ENCODE results near the gene HSF2BP.

HSF2BP gene

DNA sequence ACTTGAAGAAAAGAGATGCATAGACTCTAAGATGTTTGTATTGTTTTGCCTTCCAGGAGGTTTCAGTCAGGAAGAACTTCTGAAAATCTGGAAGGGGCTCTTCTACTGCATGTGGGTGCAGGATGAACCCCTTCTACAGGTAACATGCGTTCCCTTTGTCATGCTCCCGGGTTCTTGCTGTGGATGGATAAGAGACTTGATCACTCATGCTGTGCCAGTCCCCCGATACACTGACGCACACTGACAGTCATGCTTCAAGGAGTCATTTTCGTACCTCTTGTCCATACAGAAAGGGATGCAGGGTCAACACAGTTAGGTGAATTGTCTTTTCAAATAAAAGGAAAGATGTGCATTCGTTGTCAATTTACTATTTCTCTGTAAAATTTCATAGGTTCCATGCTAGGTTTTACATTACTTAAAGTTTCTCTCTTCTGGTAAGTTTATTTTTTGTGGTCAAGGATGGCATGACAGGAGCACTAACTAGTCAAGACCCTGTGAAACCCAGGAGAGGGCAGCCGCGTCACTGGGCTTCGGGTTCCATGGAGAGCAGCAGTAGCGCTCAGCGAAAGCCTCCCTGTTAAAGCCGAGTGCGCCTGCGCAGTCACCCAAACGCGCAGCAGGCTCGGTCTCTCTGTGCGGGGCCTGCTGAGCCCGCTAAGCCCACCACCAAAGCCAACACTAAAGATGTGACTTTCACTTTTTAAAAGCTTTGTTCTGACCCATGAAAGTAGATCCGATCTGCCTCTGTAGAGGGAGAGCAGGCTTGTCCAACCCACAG, 10.7 kb upstream of the HSF2BP start:
- no peak for DNase-seq (ENCODE audit: low read depth)
- TF ChIP-seq, protein P1, sequence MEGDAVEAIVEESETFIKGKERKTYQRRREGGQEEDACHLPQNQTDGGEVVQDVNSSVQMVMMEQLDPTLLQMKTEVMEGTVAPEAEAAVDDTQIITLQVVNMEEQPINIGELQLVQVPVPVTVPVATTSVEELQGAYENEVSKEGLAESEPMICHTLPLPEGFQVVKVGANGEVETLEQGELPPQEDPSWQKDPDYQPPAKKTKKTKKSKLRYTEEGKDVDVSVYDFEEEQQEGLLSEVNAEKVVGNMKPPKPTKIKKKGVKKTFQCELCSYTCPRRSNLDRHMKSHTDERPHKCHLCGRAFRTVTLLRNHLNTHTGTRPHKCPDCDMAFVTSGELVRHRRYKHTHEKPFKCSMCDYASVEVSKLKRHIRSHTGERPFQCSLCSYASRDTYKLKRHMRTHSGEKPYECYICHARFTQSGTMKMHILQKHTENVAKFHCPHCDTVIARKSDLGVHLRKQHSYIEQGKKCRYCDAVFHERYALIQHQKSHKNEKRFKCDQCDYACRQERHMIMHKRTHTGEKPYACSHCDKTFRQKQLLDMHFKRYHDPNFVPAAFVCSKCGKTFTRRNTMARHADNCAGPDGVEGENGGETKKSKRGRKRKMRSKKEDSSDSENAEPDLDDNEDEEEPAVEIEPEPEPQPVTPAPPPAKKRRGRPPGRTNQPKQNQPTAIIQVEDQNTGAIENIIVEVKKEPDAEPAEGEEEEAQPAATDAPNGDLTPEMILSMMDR (IDR thresholded peaks at IDR 0.05; ENCODE audit: control insufficient read depth, extremely low read depth, insufficient read depth), result no peak
- no peak overlapping the region for H3K4me3 ChIP-seq (ENCODE audit: low read depth, low read length)

DNA sequence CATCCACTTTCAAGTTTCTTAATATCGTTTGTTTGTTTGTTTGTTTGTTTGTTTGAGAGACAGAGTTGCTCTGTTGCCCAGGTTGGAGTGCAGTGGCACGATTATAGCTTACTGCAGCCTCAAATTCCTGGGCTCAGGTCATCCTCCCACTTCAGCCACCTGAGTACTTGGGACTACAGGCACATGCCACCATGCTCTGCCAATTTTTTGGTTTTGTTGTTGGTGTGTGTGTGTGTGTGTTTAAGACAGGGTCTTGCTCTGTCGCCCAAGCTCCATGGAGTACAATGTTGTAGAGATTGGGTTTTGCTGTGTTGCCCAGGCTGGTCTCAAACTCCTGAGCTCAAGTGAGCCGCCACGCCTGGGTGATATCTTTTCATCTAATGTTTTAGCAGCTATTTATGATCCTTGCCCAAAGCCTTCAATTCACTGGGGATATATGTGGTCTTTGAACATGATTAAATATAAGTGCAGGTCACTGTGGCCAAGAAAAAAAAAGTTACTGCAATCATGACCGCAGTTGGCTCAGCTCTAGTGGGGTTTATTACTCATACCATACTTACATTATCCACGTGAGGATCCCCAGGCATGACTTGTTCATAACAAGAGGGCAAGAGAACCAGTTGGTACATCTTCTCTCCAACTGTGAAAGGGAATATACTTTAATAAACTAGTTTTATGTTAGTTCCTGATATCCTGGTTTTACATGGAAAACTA, 8.1 kb upstream of the HSF2BP start:
- DNase-seq (ENCODE audit: low read depth), result no peak
- TF ChIP-seq, protein P1 (IDR thresholded peaks at IDR 0.05; ENCODE audit: control insufficient read depth, extremely low read depth, insufficient read depth), result no peak

DNA sequence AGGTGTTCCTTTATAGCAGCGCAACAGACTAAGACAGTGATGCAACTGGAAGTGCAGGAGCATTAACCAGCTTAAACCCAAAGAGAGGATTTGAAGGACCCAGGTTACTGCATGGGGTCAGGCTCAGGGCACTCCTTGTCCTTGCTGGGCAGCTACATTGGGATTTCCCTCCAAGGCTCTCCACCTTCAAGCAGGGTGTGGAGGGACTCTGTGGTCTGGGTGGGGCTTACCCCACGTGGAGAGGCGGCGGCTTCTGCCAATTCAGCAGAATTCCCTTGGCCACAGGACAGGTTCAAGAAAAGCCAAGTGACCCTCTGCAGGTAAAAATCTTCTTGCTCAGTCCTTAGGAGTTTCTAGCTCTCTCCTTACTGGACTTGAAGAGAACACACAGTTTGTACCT, 6.6 kb upstream of the HSF2BP start:
- no peak for DNase-seq (ENCODE audit: low read depth)
- no peak overlapping the region for H3K4me3 ChIP-seq (ENCODE audit: low read depth, low read length)
- TF ChIP-seq, protein P1 (IDR thresholded peaks at IDR 0.05; ENCODE audit: control insufficient read depth, extremely low read depth, insufficient read depth), result no peak

More for the DNA sequence above, 8.1 kb upstream of the HSF2BP start:
- H3K4me3 ChIP-seq (ENCODE audit: low read depth, low read length), result no peak overlapping the region

DNA sequence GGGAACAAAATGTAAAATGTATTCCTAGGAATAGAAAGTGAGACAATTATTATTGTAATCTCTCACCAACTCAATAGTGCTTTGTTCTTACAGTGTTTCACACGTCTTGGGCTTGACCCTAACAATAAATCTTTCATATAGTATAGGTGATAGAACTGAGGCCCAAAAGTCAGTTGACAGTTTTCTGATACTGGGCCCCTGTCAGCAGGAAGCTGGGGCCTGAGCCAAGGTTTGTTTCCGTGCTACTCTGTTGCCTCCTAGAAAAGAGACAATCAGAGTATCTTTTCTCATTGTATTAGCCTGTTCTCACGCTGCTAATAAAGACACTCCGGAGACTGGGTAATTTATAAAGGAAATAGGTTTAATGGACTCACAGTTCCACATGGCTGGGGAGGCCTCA, 5.1 kb upstream of the HSF2BP start:
- TF ChIP-seq, protein P1 (IDR thresholded peaks at IDR 0.05; ENCODE audit: control insufficient read depth, extremely low read depth, insufficient read depth), result no peak
- no peak overlapping the region for H3K4me3 ChIP-seq (ENCODE audit: low read depth, low read length)
- DNase-seq (ENCODE audit: low read depth), result no peak

DNA sequence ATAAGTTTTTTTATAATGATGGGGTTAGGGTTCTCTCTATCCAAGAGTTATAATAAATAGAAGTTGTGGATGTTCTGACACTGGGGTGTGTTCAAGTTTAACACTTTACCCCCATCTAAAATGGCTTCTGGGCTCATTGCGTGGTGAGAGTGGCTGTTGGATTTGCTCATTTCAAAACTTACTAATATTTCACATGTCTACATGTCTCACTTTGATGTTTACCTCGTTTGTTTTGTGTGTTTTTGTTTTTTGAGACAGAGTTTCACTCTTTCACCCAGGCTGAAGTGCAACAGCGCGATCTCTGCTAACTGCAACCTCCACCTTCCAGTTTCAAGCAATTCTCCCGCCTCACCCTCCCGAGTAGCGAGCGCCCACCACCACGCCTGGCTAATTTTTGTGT, 3.7 kb upstream of the HSF2BP start:
- DNase-seq (ENCODE audit: low read depth), result no peak
- TF ChIP-seq, protein P1 (IDR thresholded peaks at IDR 0.05; ENCODE audit: control insufficient read depth, extremely low read depth, insufficient read depth), result no peak

DNA sequence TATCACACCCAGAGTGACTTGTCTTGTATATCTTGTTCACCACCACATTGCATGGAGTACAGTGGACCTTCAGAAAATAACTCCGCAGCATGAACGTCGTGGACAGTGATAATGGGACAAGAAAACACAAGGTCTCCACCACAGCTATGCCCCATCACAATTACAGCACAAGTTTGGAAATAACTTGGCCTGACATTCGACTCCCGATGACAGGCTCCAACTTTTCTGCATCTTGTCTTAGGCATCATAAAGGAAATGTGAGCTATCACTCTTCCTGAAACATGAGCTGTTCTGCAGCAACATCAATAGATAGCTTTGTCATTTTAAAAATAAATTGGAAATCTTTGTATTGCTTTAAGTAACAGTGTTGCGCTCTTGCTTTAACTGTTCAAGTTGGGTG, 3.0 kb upstream of the HSF2BP start:
- DNase-seq (ENCODE audit: low read depth), result no peak
- no peak overlapping the region for H3K4me3 ChIP-seq (ENCODE audit: low read depth, low read length)
- TF ChIP-seq, protein P1 (IDR thresholded peaks at IDR 0.05; ENCODE audit: control insufficient read depth, extremely low read depth, insufficient read depth), result no peak

More for the DNA sequence above, 3.7 kb upstream of the HSF2BP start:
- H3K4me3 ChIP-seq (ENCODE audit: low read depth, low read length), result no peak overlapping the region
